Vagina (tissue), 2 donors: Measurements from ENCODE around the gene NKAIN4.

ENCODE experiments used
- POLR2A ChIP-seq, 2 donors: fragments of 450-650 bp; IDR thresholded peaks; one replicate each; pipeline ENCODE4 v1.6.1; 2017; ENCODE audit warnings: antibody characterized with exemption in 2 of 2, mild to moderate bottlenecking in 2 of 2, moderate library complexity in 2 of 2
- POLR2AphosphoS5 ChIP-seq, 2 donors: sonication (generic); formaldehyde crosslinking; IDR thresholded peaks; one replicate each; pipeline ENCODE4 v1.9.0; 2017; ENCODE audit warnings: antibody characterized with exemption in 2 of 2, mild to moderate bottlenecking in 2 of 2, low read depth in 1 of 2; ENCODE audit not compliant: insufficient read depth in 1 of 2
- TF ChIP-seq, protein P1 (sequence below), 3 experiments: fragments of 450-650 bp in 2 of 3; fragments of 200-600 bp in 1 of 3; sonication (generic) in 1 of 3; IDR thresholded peaks; one replicate each; pipeline ENCODE4 v1.5.1; 2017 to 2019; ENCODE audit warnings: antibody characterized with exemption in 3 of 3, mild to moderate bottlenecking in 2 of 3, moderate library complexity in 2 of 3

DNA sequence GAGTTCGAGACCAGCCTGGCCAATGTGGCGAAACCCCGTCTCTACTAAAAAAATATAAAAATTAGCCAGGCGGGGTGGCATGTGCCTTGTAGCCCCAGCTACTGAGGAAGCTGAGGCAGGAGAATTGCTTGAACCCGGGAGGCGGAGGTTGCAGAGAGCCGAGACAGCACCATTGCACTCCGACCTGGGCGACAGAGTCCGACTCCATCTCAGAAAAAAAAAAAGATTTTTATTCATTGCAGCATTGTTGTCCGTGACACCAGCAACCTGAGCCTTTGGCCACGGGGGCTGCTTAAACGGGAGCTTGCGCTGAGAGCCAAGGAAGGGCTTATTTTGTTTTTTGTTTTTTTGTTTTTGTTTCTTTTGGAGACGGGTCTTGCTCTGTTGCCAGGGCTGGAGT, 25.7 kb upstream of the NKAIN4 start:
- TF ChIP-seq POLR2A (IDR thresholded peaks at IDR 0.05) (no peak), POLR2AphosphoS5 (IDR thresholded peaks at IDR 0.05; ENCODE audit: insufficient read depth in 1 of 2, low read depth in 1 of 2) (no peak)
- TF ChIP-seq, protein P1, sequence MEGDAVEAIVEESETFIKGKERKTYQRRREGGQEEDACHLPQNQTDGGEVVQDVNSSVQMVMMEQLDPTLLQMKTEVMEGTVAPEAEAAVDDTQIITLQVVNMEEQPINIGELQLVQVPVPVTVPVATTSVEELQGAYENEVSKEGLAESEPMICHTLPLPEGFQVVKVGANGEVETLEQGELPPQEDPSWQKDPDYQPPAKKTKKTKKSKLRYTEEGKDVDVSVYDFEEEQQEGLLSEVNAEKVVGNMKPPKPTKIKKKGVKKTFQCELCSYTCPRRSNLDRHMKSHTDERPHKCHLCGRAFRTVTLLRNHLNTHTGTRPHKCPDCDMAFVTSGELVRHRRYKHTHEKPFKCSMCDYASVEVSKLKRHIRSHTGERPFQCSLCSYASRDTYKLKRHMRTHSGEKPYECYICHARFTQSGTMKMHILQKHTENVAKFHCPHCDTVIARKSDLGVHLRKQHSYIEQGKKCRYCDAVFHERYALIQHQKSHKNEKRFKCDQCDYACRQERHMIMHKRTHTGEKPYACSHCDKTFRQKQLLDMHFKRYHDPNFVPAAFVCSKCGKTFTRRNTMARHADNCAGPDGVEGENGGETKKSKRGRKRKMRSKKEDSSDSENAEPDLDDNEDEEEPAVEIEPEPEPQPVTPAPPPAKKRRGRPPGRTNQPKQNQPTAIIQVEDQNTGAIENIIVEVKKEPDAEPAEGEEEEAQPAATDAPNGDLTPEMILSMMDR (IDR thresholded peaks at IDR 0.05) = no peak
